Astrocyte (in vitro differentiated cells and primary cell): ENCODE data around the gene ZNF556.

Experiments
- CTCF ChIP-seq: IDR thresholded peaks from 2 replicates; pipeline ENCODE4 v1.5.1; 2011; ENCODE audit warnings: low read depth, mild to moderate bottlenecking, inconsistent platforms, low read length, moderate library complexity; ENCODE audit not compliant: insufficient read depth
- EZH2 ChIP-seq: IDR thresholded peaks from 2 replicates; pipeline ENCODE4 v1.6.1; 2012; ENCODE audit warnings: mild to moderate bottlenecking, low read length, inconsistent platforms; ENCODE audit not compliant: insufficient read depth

DNA sequence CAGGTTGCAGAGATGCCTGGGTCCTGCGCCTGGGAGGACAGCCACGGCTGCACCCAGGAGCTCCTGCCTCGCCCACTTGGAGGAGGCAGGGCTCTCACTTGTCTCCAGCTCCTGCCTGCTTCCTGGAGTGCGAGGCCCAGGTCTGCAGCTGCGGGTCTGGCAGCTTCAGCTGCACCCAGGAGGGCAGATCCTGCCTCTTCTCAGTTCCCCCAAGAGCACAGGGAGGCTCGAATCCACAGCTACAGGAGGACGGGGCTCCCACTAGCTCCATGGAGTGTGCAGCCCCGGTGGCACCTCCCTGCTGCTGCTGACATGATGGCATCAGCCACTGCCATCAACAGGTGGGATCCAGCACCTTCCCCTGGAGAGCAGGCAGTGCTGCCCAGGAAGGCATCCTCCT lies 43.0 kb upstream of the ZNF556 start:
- TF ChIP-seq CTCF: no peak
- TF ChIP-seq EZH2: no peak
